Upper lobe of left lung (tissue), 4 donors: ENCODE results near the gene TAF1A.

ENCODE experiments used
- POLR2A ChIP-seq, 4 donors: fragments of 450-650 bp; IDR thresholded peaks; one replicate each; pipeline ENCODE4 v1.5.1; 2016 to 2017; ENCODE audit warnings: antibody characterized with exemption in 4 of 4, mild to moderate bottlenecking in 2 of 4
- TF ChIP-seq, protein P1 (sequence below), 6 experiments: fragments of 450-650 bp in 4 of 6; fragments of 200-600 bp in 2 of 6; sonication (generic) in 2 of 6; IDR thresholded peaks; one replicate each; pipeline ENCODE4 v1.5.1; 2016 to 2019; ENCODE audit warnings: antibody characterized with exemption in 6 of 6

DNA sequence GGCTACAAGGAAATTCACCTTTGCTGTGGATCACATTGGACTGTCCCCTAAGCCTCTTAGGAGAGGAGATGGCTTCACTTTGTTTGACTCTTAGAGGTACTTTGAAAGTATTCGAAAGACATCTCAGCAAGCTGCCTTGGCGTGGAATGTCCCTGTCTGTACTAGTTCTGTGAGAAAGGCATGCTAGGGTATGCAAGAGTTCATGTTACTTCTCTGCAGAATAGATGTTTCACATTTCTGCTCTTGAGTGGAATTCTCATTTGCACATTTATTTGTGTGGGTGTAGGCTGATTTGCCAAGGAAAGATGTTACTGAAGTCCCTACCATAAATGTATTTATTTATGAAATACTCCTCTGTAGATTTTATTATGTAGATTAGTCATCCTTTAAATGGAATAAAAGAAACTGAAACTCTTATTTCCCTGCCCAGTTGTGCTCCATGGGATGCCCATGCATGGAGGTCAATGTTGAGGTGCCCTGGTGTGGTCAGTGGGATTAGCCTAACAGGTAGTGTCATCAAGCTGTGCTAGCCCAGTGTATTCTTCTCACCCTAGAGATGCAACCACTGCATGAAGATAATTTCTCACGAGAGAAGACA, 42.0 kb upstream of the TAF1A start:
- TF ChIP-seq, protein P1, sequence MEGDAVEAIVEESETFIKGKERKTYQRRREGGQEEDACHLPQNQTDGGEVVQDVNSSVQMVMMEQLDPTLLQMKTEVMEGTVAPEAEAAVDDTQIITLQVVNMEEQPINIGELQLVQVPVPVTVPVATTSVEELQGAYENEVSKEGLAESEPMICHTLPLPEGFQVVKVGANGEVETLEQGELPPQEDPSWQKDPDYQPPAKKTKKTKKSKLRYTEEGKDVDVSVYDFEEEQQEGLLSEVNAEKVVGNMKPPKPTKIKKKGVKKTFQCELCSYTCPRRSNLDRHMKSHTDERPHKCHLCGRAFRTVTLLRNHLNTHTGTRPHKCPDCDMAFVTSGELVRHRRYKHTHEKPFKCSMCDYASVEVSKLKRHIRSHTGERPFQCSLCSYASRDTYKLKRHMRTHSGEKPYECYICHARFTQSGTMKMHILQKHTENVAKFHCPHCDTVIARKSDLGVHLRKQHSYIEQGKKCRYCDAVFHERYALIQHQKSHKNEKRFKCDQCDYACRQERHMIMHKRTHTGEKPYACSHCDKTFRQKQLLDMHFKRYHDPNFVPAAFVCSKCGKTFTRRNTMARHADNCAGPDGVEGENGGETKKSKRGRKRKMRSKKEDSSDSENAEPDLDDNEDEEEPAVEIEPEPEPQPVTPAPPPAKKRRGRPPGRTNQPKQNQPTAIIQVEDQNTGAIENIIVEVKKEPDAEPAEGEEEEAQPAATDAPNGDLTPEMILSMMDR (IDR thresholded peaks at IDR 0.05) = no peak
- TF ChIP-seq POLR2A (IDR thresholded peaks at IDR 0.05) = no peak
